Body of pancreas (tissue), 4 donors: ENCODE results near the gene VPS13C.

ENCODE experiments used
- CTCF ChIP-seq, 7 experiments: fragments of 450-650 bp in 4 of 7; fragments of 200-600 bp in 3 of 7; sonication (generic) in 3 of 7; IDR thresholded peaks; one replicate each; pipeline ENCODE4 v1.5.1; 2016 to 2019; ENCODE audit warnings: antibody characterized with exemption in 7 of 7
- POLR2A ChIP-seq, 3 donors: fragments of 450-650 bp; IDR thresholded peaks; one replicate each; pipeline ENCODE4 v1.6.1; 2016; ENCODE audit warnings: antibody characterized with exemption in 3 of 3, mild to moderate bottlenecking in 2 of 3

DNA sequence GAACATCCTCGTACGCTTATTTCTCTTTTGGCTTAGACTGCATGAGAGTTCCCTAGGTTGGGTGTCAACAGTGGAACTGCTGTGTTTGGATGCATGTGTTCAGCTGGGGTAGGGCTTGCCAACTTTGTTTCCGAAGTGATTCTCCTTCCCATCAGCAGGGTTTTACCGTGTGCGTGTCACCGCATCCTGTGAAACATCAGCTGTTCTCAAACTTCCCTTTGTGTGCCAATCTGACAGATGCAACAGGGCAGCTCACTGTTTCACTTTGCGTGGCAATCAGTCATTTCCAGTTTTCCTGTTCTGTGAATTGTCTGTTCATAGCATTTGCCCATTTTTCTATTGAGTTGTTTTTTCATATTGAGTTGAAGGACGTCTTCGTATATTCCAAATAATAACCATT, 218.8 kb downstream of the VPS13C start:
- no peak for TF ChIP-seq CTCF (IDR thresholded peaks at IDR 0.05)
- no peak for TF ChIP-seq POLR2A (IDR thresholded peaks at IDR 0.05)
